ENCODE data around the gene MGAT4A. TPM values are rescaled to one million over a fixed set of nuclear protein-coding genes. Genes with fewer than 3 reads are reported as not detected.

MGAT4A gene
- total and polyA plus RNA-seq, 4 donors: 16.1 to 43.7 (median 31.9) TPM

GRCh38 chr2:98715812-98716451 lies 15.0 kb downstream of the MGAT4A start:
- ATAC-seq (ENCODE audit: insufficient read depth, low FRiP score): no peak
- 91 to 94% methylated on average over 9 of the region's 9 CpGs for WGBS, 2 donors
- Histone ChIP-seq H3K36me3 (ENCODE audit: control insufficient read depth in 4 of 4, insufficient read depth in 4 of 4, low read length in 4 of 4) (peaks cover 0 to 4% (median 0%) of the 10 kb centered on the region in 4 donors), H3K27ac (ENCODE audit: low read depth in 1 of 2, low read length in 1 of 2) (no peak overlapping the region), H3K4me1 (ENCODE audit: control insufficient read depth in 5 of 5, insufficient read depth in 5 of 5, low read length in 5 of 5) (peaks cover 0 to 4% (median 0%) of the 10 kb centered on the region in 5 donors), H3K9ac (ENCODE audit: insufficient read depth in 1 of 2, low read length in 2 of 2) (no peak overlapping the region), H3K9me3 (ENCODE audit: control insufficient read depth in 4 of 4, insufficient read depth in 3 of 4, low read length in 3 of 4) (peaks cover 0 to 3% (median 0%) of the 10 kb centered on the region in 4 donors), H3K4me3 (no peak overlapping the region), H3K27me3 (ENCODE audit: control insufficient read depth in 3 of 3, insufficient read depth in 3 of 3, low read length in 2 of 3) (peaks cover 0 to 4% (median 0%) of the 10 kb centered on the region in 3 donors)
- DNase-seq: no peak
- TF ChIP-seq CTCF (IDR thresholded peaks at IDR 0.05; ENCODE audit: control extremely low read depth, extremely low read depth): no peak

- no peaks in the 10 kb centered on the region for H3K36me3 ChIP-seq (ENCODE audit: control insufficient read depth in 4 of 4, insufficient read depth in 4 of 4, low read length in 4 of 4)
These were observed 17.5 kb downstream of the MGAT4A start for GRCh38 chr2:98713332-98714015.

GRCh38 chr2:98712145-98712544 lies 18.8 kb downstream of the MGAT4A start:
- WGBS, 2 donors: 94 to 95% methylated on average over 3 of the region's 3 CpGs

More at GRCh38 chr2:98713332-98714015, 17.5 kb downstream of the MGAT4A start:
- H3K4me1 ChIP-seq (ENCODE audit: control insufficient read depth in 5 of 5, insufficient read depth in 5 of 5, low read length in 5 of 5): peaks cover 0 to 16% (median 2%) of the 10 kb centered on the region in 5 donors
- peaks cover 0 to 4% (median 0%) of the 10 kb centered on the region in 3 donors for H3K27me3 ChIP-seq (ENCODE audit: control insufficient read depth in 3 of 3, insufficient read depth in 3 of 3, low read length in 2 of 3)
- DNase-seq (no peak), ATAC-seq (ENCODE audit: insufficient read depth, low FRiP score) (no peak)
- H3K9ac ChIP-seq (ENCODE audit: insufficient read depth in 1 of 2, low read length in 2 of 2): no peak overlapping the region
- no peaks in the 10 kb centered on the region for H3K9me3 ChIP-seq (ENCODE audit: control insufficient read depth in 4 of 4, insufficient read depth in 3 of 4, low read length in 3 of 4)
- WGBS, 2 donors: 75 to 77% methylated on average over 4 of the region's 4 CpGs
- H3K4me3 ChIP-seq: no peak overlapping the region
- TF ChIP-seq CTCF (IDR thresholded peaks at IDR 0.05; ENCODE audit: control extremely low read depth, extremely low read depth): no peak
- H3K27ac ChIP-seq (ENCODE audit: low read depth in 1 of 2, low read length in 1 of 2): no peak overlapping the region

More at GRCh38 chr2:98712145-98712544, 18.8 kb downstream of the MGAT4A start:
- Histone ChIP-seq H3K36me3 (ENCODE audit: control insufficient read depth in 4 of 4, insufficient read depth in 4 of 4, low read length in 4 of 4) (no peaks in the 10 kb centered on the region), H3K9ac (ENCODE audit: insufficient read depth in 1 of 2, low read length in 2 of 2) (no peak overlapping the region), H3K27me3 (ENCODE audit: control insufficient read depth in 3 of 3, insufficient read depth in 3 of 3, low read length in 2 of 3) (peaks cover 0 to 4% (median 0%) of the 10 kb centered on the region in 3 donors), H3K4me3 (no peak overlapping the region), H3K4me1 (ENCODE audit: control insufficient read depth in 5 of 5, insufficient read depth in 5 of 5, low read length in 5 of 5) (peaks cover 0 to 16% (median 2%) of the 10 kb centered on the region in 5 donors), H3K27ac (ENCODE audit: low read depth in 1 of 2, low read length in 1 of 2) (no peak overlapping the region), H3K9me3 (ENCODE audit: control insufficient read depth in 4 of 4, insufficient read depth in 3 of 4, low read length in 3 of 4) (no peaks in the 10 kb centered on the region)
- DNase-seq (no peak), ATAC-seq (ENCODE audit: insufficient read depth, low FRiP score) (no peak)
- TF ChIP-seq CTCF (IDR thresholded peaks at IDR 0.05; ENCODE audit: control extremely low read depth, extremely low read depth): no peak
